Globus pallidus (tissue), 1 donor: ENCODE results near the gene COL6A3.

ENCODE experiments used
- DNase-seq: peaks from one replicate; pipeline ENCODE4 v3.0.0-alpha.2; 2015; ENCODE audit warnings: low spot score

The COL6A3 gene

DNA sequence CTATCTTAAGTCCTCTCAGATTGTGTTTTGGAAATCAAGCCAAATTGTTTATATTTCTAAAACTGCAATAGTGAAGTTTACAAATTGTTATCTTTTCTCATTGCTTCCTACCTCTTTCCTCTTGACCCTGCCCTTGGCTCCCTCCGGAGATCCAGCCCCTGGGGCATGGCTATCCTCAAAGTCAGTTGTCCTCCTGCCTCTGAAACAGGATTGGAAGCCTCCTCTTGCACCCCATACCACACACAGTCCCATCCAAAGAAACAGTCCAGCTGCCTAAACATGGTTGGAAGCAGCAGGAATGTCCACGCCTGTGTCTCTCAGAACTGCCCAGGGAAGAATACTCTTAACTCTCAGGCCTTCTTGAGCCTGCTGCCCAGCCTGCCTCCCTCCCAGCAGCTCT, 30.1 kb upstream of the COL6A3 start:
- DNase-seq: no peak

DNA sequence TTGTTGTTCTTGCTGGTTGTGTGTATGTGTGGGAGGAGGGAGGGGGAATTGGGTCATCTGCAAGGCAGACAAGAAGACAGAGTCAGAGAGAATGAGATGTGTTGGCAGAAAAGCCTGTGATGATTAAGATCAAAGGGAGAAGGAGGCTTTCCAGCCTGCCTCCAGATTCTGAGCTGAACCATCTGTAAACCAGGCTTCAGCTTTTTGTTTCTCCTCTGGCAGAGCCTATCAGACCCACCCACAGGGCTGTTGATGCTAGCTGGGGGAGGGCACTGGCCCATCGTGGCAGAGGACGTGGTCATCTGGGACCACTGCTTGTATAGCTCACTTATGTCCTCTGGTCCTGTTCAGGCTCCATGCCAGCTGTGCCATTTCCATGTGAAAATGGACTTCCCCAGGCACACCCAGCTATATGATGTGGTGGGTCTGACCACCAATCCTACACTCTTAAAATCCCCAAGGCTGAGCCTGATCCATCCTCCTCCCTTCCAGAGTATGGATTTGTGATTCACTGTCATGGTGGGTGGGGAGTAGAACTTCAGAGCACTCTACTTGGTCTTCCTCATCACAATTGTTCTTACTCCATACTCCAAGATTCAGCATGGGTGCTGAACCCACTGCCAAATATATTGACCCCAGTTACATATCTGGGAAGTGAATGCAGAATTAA, 27.8 kb upstream of the COL6A3 start:
- no peak for DNase-seq

GRCh38 chr2:237440819-237441281, 26.9 kb upstream of the COL6A3 start:
- no peak for DNase-seq

- no peak for DNase-seq
Observed at GRCh38 chr2:237438080-237438940, 24.3 kb upstream of the COL6A3 start.

DNA sequence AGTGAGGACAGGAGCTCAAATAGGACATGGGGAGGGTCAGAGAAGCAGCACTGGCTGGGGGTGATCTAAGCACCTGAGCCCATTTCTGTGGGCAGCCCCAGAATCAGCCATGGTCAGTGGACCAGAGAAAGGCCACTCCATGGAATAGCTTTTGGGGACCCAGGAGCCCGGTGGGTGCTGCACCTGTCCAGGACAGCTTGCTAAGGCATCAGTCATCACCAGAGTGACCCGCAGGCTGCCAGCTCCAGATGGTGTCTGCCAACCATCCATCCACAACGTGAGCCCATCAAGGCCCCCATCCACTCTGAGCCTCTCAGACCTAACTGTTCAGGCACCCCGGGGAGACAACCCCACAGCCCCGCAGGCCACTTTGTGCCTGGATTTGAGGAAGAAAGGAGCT, 23.6 kb upstream of the COL6A3 start:
- DNase-seq: no peak

- no peak for DNase-seq
Observed at GRCh38 chr2:237435844-237436587, 22.1 kb upstream of the COL6A3 start.

- DNase-seq: no peak
Observed at GRCh38 chr2:237434866-237435311, 20.9 kb upstream of the COL6A3 start.

DNA sequence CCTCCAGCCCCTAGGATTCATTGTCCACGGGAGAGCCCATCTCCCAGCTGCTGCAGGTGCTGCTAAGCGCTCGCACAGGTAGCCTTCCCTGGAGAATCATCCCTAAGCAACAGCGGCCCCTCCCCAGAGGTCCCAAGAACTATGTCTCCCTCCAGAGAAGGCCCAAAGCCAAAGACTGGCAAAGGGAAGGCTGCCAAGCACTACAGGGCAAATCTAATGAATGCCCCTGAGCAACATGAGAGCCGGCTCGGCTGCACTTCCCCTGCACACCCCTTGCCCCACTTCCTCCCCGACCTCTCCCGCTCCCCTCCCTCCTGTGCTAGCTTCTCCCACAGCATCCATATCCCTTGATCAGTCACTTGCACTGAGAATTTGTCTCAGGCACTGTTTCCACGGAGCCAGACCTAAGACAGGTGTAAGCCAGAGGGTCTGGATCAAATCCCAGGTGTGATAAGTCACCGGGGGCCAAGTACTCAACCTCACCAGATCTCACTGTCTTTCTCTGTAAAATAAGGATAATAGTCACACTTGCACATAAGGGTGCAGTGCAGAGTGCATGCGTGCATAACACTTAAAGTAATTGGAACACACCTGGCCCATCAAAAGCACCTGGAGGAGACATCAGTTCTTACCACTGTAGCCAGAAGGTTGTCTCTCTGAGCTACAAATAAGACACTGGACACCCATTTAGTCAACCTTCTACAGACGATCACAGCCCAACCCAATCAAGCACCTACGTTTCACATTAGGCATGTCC, 20.1 kb upstream of the COL6A3 start:
- no peak for DNase-seq

GRCh38 chr2:237432484-237433092, 18.6 kb upstream of the COL6A3 start:
- DNase-seq: no peak

DNA sequence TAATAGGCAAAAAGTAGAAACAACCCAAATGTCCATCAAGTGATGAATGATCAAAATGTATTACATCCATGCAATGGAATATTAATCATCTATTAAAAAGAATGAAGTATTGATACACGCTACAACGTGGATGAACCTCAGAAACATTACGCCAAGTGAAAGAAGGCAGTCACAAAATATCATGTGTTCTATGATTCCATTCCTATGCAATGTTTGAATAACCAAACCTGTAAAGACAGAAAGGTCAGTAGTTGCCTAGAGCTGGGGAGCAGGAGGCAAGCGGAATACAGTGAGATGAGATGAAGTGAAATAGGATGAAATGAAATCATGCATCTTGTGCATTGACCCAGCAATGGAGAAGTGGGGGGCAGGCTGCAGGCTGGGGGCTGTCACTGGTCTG, 17.9 kb upstream of the COL6A3 start:
- no peak for DNase-seq

- DNase-seq: no peak
Observed at GRCh38 chr2:237431372-237431771, 17.4 kb upstream of the COL6A3 start.

GRCh38 chr2:237430861-237431260, 16.9 kb upstream of the COL6A3 start:
- no peak for DNase-seq

DNA sequence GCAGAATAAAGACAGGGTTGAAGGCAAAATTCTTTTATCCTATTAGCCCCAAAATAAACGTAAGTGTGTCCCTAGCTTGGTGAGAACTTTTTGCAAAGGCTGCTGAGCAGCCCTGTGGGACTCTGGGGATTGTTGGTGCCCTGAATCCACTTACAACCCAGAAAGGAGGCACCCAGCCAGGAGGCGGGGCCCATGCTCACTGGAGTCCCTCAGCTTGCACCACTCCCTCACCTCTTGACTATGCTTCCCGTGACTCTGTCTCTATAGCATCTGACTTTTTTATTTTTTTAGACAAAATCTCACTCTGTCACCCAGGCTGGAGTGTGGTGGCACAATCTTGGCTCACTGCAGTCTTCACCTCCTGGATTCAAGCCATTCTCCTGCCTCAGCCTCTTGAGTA, 15.8 kb upstream of the COL6A3 start:
- DNase-seq: no peak

DNA sequence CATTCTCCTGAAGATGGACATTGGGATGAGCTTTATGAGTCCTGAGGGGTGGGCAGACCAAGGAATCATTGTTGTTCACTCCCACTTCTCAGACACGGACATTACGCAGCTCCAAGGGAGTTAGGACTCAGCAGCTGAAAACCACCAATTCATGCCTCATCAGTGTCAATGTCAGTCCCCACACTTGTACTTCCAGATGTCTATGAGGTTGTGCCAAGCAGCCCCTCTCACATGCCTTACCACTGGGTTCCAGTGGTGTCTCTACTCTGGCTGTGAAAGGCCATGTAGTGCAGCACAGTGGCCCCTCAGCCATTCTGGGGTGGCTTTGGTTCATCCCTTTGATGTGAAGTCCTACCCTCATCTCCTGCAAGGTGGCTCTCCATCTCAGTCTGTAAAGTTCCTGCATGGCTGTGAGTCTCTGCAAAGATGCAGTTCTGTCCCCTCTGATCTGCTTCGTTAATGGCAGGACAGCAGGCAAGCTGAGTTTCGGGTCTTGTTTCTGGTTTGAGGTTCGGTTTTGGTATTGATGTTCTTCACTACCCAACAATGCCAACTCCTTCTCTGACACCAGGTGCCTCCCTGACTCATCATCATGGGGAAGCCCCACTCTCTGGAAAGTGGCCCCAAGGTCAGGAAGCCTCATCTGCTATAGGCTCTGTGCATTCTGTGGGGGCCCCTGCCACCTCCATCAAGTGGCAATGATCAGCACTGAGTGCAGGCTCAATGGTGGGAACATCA, 14.0 kb upstream of the COL6A3 start:
- no peak for DNase-seq

DNA sequence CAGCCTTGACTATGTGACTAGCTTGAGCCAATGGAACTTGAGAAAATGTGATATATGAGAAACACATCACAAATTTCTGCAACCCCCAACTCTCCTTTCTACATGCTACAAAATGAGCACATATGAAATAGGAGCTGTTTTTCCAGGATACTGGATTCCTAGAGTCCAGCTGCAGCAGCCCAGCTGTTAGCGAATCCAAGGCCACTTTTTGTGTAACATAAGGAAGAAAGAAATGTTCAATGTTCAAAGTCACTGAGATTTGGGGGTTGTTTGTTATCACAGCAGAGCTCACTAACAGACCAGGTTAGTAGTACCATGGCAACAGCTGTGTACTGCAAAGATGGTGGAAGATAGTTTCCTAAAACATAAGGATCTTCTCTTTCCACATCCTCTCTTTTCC, 12.6 kb upstream of the COL6A3 start:
- no peak for DNase-seq

- no peak for DNase-seq
Observed at GRCh38 chr2:237425320-237425719, 11.4 kb upstream of the COL6A3 start.

- no peak for DNase-seq
Observed at GRCh38 chr2:237424544-237424943, 10.6 kb upstream of the COL6A3 start.

- no peak for DNase-seq
Observed at GRCh38 chr2:237423891-237424290, 9.9 kb upstream of the COL6A3 start.

DNA sequence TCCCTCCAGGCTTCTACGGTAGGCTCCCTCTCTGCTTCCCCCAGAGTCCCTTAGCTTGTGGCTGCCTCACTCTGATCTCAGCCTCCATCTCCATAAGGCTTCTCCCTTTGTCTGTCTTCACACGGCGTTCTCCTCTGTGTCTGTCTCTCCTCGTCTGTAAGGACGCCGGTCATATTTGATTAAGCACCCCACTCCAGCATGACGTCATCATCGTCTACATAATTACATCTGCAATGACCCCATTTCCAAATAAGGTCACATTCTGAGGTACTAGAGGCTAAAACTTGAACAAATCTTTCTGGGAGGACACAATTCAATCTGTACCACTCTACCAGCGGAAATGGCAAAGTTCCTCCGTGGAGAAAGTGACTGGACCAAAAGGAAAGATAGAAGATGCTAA, 8.3 kb upstream of the COL6A3 start:
- DNase-seq: no peak

- peak; percentile 7 for DNase-seq
Observed at GRCh38 chr2:237421542-237422116, 7.7 kb upstream of the COL6A3 start.
